OCI-LY1 (cell line): ENCODE measurements around the gene TGM6.

ENCODE experiments used
- EZH2 ChIP-seq: fragments of 200-600 bp; sonication (generic), shearing (Covaris generic); IDR thresholded peaks from 2 replicates; pipeline ENCODE4 v1.8.0; 2017; ENCODE audit warnings: borderline replicate concordance, mixed run types, mild to moderate bottlenecking, antibody characterized with exemption, low read length, moderate library complexity, mixed read lengths
- TF ChIP-seq, protein P1 (sequence below): fragments of 200-600 bp; sonication (generic), shearing (Covaris generic); IDR thresholded peaks from 2 replicates; pipeline ENCODE4 v1.5.1; 2017; ENCODE audit warnings: mild to moderate bottlenecking, antibody characterized with exemption, low read length, moderate library complexity, mixed read lengths

DNA sequence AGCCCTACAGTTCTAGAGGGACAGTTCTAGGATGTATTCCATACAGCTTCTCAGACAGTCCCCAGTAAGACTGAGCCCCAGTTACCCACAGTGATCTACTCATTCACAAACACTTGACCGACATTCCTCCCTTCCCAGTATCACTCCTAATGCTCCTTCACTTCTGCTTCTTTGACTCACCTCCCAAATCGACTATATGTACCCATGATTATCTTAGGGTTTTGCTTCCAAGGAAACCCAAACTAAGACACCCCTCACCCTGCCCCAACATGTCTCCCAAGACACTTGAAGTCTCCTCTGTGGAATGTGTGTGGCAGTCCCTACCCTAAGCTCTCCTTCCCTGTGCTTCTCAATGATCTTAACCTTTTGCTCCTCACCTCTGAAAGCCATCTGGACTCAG is 23.6 kb upstream of the TGM6 start:
- TF ChIP-seq, protein P1, sequence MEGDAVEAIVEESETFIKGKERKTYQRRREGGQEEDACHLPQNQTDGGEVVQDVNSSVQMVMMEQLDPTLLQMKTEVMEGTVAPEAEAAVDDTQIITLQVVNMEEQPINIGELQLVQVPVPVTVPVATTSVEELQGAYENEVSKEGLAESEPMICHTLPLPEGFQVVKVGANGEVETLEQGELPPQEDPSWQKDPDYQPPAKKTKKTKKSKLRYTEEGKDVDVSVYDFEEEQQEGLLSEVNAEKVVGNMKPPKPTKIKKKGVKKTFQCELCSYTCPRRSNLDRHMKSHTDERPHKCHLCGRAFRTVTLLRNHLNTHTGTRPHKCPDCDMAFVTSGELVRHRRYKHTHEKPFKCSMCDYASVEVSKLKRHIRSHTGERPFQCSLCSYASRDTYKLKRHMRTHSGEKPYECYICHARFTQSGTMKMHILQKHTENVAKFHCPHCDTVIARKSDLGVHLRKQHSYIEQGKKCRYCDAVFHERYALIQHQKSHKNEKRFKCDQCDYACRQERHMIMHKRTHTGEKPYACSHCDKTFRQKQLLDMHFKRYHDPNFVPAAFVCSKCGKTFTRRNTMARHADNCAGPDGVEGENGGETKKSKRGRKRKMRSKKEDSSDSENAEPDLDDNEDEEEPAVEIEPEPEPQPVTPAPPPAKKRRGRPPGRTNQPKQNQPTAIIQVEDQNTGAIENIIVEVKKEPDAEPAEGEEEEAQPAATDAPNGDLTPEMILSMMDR = no peak
- no peak for TF ChIP-seq EZH2
